KMS-11 (cell line): Measurements from ENCODE around the gene SCRN1.

Experiments used
- H2AFZ ChIP-seq: fragments of 200-600 bp; sonication (generic); 2 replicates; pipeline ENCODE4 v1.6.1; 2016; ENCODE audit warnings: antibody characterized with exemption, mixed run types, low read depth
- H3K27ac ChIP-seq: fragments of 200-600 bp; sonication (generic); 2 replicates; pipeline ENCODE4 v1.6.1; 2016; ENCODE audit warnings: mild to moderate bottlenecking, mixed run types
- H3K27me3 ChIP-seq: fragments of 200-600 bp; sonication (generic); 2 replicates; pipeline ENCODE4 v1.6.1; 2017; ENCODE audit warnings: mild to moderate bottlenecking, low read depth, mixed run types, moderate library complexity; ENCODE audit not compliant: insufficient read depth
- H3K36me3 ChIP-seq: fragments of 200-600 bp; sonication (generic); 2 replicates; pipeline ENCODE4 v1.6.1; 2017; ENCODE audit warnings: mild to moderate bottlenecking, mixed run types; ENCODE audit not compliant: insufficient read depth
- H3K4me1 ChIP-seq: fragments of 200-600 bp; sonication (generic); 2 replicates; pipeline ENCODE4 v1.6.1; 2016; ENCODE audit warnings: mild to moderate bottlenecking, low read depth, mixed run types; ENCODE audit not compliant: poor library complexity, severe bottlenecking
- H3K4me2 ChIP-seq: fragments of 200-600 bp; sonication (generic); 2 replicates; pipeline ENCODE4 v1.7.0; 2016; ENCODE audit warnings: mild to moderate bottlenecking, mixed run types
- H3K4me3 ChIP-seq: fragments of 200-600 bp; sonication (generic); IDR thresholded peaks from 2 replicates; pipeline ENCODE4 v1.6.1; 2017; ENCODE audit warnings: low read depth, low read length, mixed read lengths; ENCODE audit not compliant: insufficient read depth
- H3K79me2 ChIP-seq: fragments of 200-600 bp; sonication (generic); 2 replicates; pipeline ENCODE4 v1.6.1; 2016; ENCODE audit warnings: low read depth, mixed run types; ENCODE audit not compliant: insufficient read depth
- H3K9ac ChIP-seq: fragments of 200-600 bp; sonication (generic); 2 replicates; pipeline ENCODE4 v1.6.1; 2016; ENCODE audit warnings: mild to moderate bottlenecking, mixed run types
- H4K20me1 ChIP-seq: fragments of 200-600 bp; sonication (generic); 2 replicates; pipeline ENCODE4 v1.6.1; 2016; ENCODE audit warnings: mild to moderate bottlenecking, mixed run types; ENCODE audit not compliant: insufficient read depth
- CTCF ChIP-seq: fragments of 200-600 bp; sonication (generic); conservative IDR thresholded peaks from 2 replicates; pipeline ENCODE4 v1.6.1; 2017; ENCODE audit warnings: low read depth, mild to moderate bottlenecking, antibody characterized with exemption, low read length, moderate library complexity, mixed read lengths

Gene SCRN1

GRCh38 chr7:30027740-30028215 lies 38.2 kb upstream of the SCRN1 start:
- H3K9ac ChIP-seq: peak overlapping the region; percentile 62; the same call in 1 of the 2 replicates
- H3K36me3 ChIP-seq: no peaks in the 10 kb centered on the region
- peaks cover 33% of the 10 kb centered on the region for H3K4me1 ChIP-seq
- peak overlapping the region; percentile 28; the same call in 1 of the 2 replicates for H3K27ac ChIP-seq
- no peaks in the 10 kb centered on the region for H4K20me1 ChIP-seq
- peak overlapping the region; percentile 79 for H2AFZ ChIP-seq
- TF ChIP-seq CTCF: no peak
- H3K4me3 ChIP-seq: no peak overlapping the region
- H3K27me3 ChIP-seq: no peaks in the 10 kb centered on the region
- H3K79me2 ChIP-seq: peaks cover 9% of the 10 kb centered on the region; the same call in 1 of the 2 replicates
- peak overlapping the region; percentile 85 for H3K4me2 ChIP-seq

- H3K27ac ChIP-seq: peak overlapping the region; percentile 28; the same call in 1 of the 2 replicates
- peak overlapping the region; percentile 79 for H2AFZ ChIP-seq
- H3K9ac ChIP-seq: peak overlapping the region; percentile 62; the same call in 1 of the 2 replicates
- H3K79me2 ChIP-seq: peaks cover 9% of the 10 kb centered on the region; the same call in 1 of the 2 replicates
- peaks cover 26% of the 10 kb centered on the region for H3K4me1 ChIP-seq
- TF ChIP-seq CTCF: no peak
- no peaks in the 10 kb centered on the region for H3K27me3 ChIP-seq
- no peaks in the 10 kb centered on the region for H4K20me1 ChIP-seq
- no peak overlapping the region for H3K4me3 ChIP-seq
- no peaks in the 10 kb centered on the region for H3K36me3 ChIP-seq
- H3K4me2 ChIP-seq: peak overlapping the region; percentile 85
These were observed 37.5 kb upstream of the SCRN1 start for GRCh38 chr7:30027065-30027456.

GRCh38 chr7:30026229-30027064 lies 36.8 kb upstream of the SCRN1 start, which contains the start of gene FKBP14:
FKBP14 (minus strand) TSS chr7:30026702; CDS start chr7:30026508, 194 bp downstream.
- H3K79me2 ChIP-seq: peaks cover 9% of the 10 kb centered on the region; the same call in 1 of the 2 replicates

GRCh38 chr7:30023524-30023923 lies 33.9 kb upstream of the SCRN1 start:
- H3K27ac ChIP-seq: no peak overlapping the region
- H3K36me3 ChIP-seq: no peaks in the 10 kb centered on the region
- no peaks in the 10 kb centered on the region for H4K20me1 ChIP-seq
- H3K4me1 ChIP-seq: peaks cover 21% of the 10 kb centered on the region
- no peak overlapping the region for H2AFZ ChIP-seq
- peaks cover 3% of the 10 kb centered on the region; the same call in 1 of the 2 replicates for H3K79me2 ChIP-seq
- H3K4me3 ChIP-seq: no peak overlapping the region
- no peak overlapping the region for H3K9ac ChIP-seq
- TF ChIP-seq CTCF: no peak
- no peak overlapping the region for H3K4me2 ChIP-seq
- H3K27me3 ChIP-seq: no peaks in the 10 kb centered on the region

More at GRCh38 chr7:30026229-30027064, 36.8 kb upstream of the SCRN1 start, which contains the start of gene FKBP14:
- H3K27ac ChIP-seq: peak within 1 kb of the TSS; percentile 47
- H3K4me1 ChIP-seq: peaks cover 24% of the 10 kb centered on the region
- peak within 1 kb of the TSS; percentile 85 for H3K4me2 ChIP-seq
- H4K20me1 ChIP-seq: no peaks in the 10 kb centered on the region
- H3K9ac ChIP-seq: peak within 1 kb of the TSS; percentile 62
- H3K27me3 ChIP-seq: no peaks in the 10 kb centered on the region
- H3K36me3 ChIP-seq: no peaks in the 10 kb centered on the region
- no peak for TF ChIP-seq CTCF
- no peak within 1 kb of the TSS for H3K4me3 ChIP-seq
- H2AFZ ChIP-seq: peak within 1 kb of the TSS; percentile 79
